A549 (cell line): Measurements from ENCODE around the gene FAM89B. TPM values are rescaled to one million over a fixed set of nuclear protein-coding genes. Genes with fewer than 3 reads are reported as not detected.

Source experiments
- ATAC-seq, 2 experiments: fragments of 200-7000 bp in 1 of 2; fragments of >200 bp in 1 of 2; cut with Nextera tagmentation in 1 of 2; cut with Tn5 transposase in 1 of 2; 3 replicates each; pipeline versions ENCODE4 v1.8.0 to v1.9.1; 2018 to 2020; ENCODE audit warnings: mild to moderate bottlenecking in 1 of 2, moderate library complexity in 1 of 2
- CTCF ChIA-PET: fragments of 300-600 bp; sonication (Branson Sonifier 250); formaldehyde crosslinking; extraction: SDS; loops from one replicate; lab custom pipeline; 2021; ENCODE audit warnings: antibody characterized with exemption, inconsistent platforms; lab: Yijun Ruan, JAX
- POLR2A ChIA-PET: fragments of 350-600 bp; formaldehyde crosslinking; extraction: SDS; loops from one replicate; lab custom pipeline; 2021; ENCODE audit warnings: antibody characterized with exemption, inconsistent platforms; lab: Yijun Ruan, JAX
- DNase-seq, 2 experiments: peaks; one replicate each; pipeline versions ENCODE4 v3.0.0 to v3.0.0-alpha.2; 2011 to 2016; ENCODE audit warnings: low read depth in 1 of 2, low spot score in 1 of 2
- FAIRE-seq: peaks from 2 replicates; lab custom pipeline; 2011; peaks lifted over from hg19 to GRCh38; lab: Jason Lieb, UNC
- H3K27ac ChIP-seq, 2 experiments: fragments of >200 bp; sonication (Bioruptor Twin); formaldehyde crosslinking; 3 replicates each; pipeline ENCODE4 v1.5.1; 2016 to 2017
- H3K4me1 ChIP-seq: fragments of >200 bp; sonication (Bioruptor Twin); formaldehyde crosslinking; 3 replicates; pipeline ENCODE4 v1.6.1; 2016
- H3K4me2 ChIP-seq: fragments of >200 bp; sonication (Bioruptor Twin); formaldehyde crosslinking; 3 replicates; pipeline ENCODE4 v1.6.1; 2016
- H3K4me3 ChIP-seq: fragments of >200 bp; sonication (Bioruptor Twin); formaldehyde crosslinking; 3 replicates; pipeline ENCODE4 v1.5.1; 2016
- H3K9me3 ChIP-seq: fragments of >200 bp; sonication (Bioruptor Twin); formaldehyde crosslinking; 3 replicates; pipeline ENCODE4 v1.6.1; 2016
- BHLHE40 ChIP-seq: IDR thresholded peaks from 2 replicates; pipeline ENCODE4 v1.6.1; 2012; ENCODE audit warnings: low read depth, low read length, inconsistent platforms
- CBX2 ChIP-seq: fragments of 200-600 bp; sonication (generic); IDR thresholded peaks from 2 replicates; pipeline ENCODE4 v1.6.1; 2016; ENCODE audit warnings: low read depth, mild to moderate bottlenecking, borderline replicate concordance
- CBX8 ChIP-seq: fragments of 200-600 bp; sonication (generic); IDR thresholded peaks from 2 replicates; pipeline ENCODE4 v1.6.1; 2016
- E2F6 ChIP-seq: IDR thresholded peaks from 2 replicates; pipeline ENCODE4 v1.6.1; 2012; ENCODE audit warnings: low read depth, borderline replicate concordance
- EHF ChIP-seq: fragments of 250-450 bp; sonication (Bioruptor Pico); IDR thresholded peaks from 2 replicates; pipeline ENCODE4 v1.5.0; 2020; ENCODE audit warnings: mild to moderate bottlenecking
- ELK1 ChIP-seq: fragments of 150-350 bp; IDR thresholded peaks from 2 replicates; pipeline ENCODE4 v1.6.1; 2014; ENCODE audit warnings: low read depth, mild to moderate bottlenecking, low read length
- ESRRA ChIP-seq: fragments of 150-350 bp; IDR thresholded peaks from 2 replicates; pipeline ENCODE4 v1.6.1; 2014; ENCODE audit warnings: mild to moderate bottlenecking, low read length, borderline replicate concordance
- HDAC2 ChIP-seq: fragments of 200-600 bp; sonication (generic); IDR thresholded peaks from 2 replicates; pipeline ENCODE4 v1.6.1; 2016
- HEYL ChIP-seq: fragments of 250-450 bp; sonication (Bioruptor Pico); IDR thresholded peaks from 2 replicates; pipeline ENCODE4 v1.8.0; 2021; ENCODE audit warnings: mild to moderate bottlenecking, moderate library complexity
- HOXB5 ChIP-seq: fragments of 250-450 bp; sonication (Bioruptor Pico); IDR thresholded peaks from 2 replicates; pipeline ENCODE4 v1.5.0; 2020; ENCODE audit warnings: mild to moderate bottlenecking, moderate library complexity
- JUNB ChIP-seq: fragments of >200 bp; sonication (Bioruptor Twin); formaldehyde crosslinking; IDR thresholded peaks from 2 replicates; pipeline ENCODE4 v1.6.1; 2016
- KDM5A ChIP-seq: fragments of 200-600 bp; sonication (generic); IDR thresholded peaks from 2 replicates; pipeline ENCODE4 v1.6.1; 2016; ENCODE audit warnings: antibody characterized with exemption, mild to moderate bottlenecking
- NFE2L2 ChIP-seq: fragments of 150-350 bp; conservative IDR thresholded peaks from 2 replicates; pipeline ENCODE4 v1.6.1; 2014; ENCODE audit warnings: low read length
- PBX3 ChIP-seq: IDR thresholded peaks from 2 replicates; pipeline ENCODE4 v1.6.1; 2012
- REST ChIP-seq: fragments of 200-600 bp; sonication (generic); IDR thresholded peaks from 2 replicates; pipeline ENCODE4 v1.6.1; 2016; ENCODE audit warnings: antibody characterized with exemption, mild to moderate bottlenecking, moderate library complexity
- TFCP2L1 ChIP-seq: fragments of 250-450 bp; sonication (Bioruptor Pico); IDR thresholded peaks from 2 replicates; pipeline ENCODE4 v1.5.0; 2021; ENCODE audit warnings: mild to moderate bottlenecking
- TP53 ChIP-seq: fragments of 250-450 bp; sonication (Bioruptor Pico); IDR thresholded peaks from 2 replicates; pipeline ENCODE4 v1.5.0; 2021; ENCODE audit warnings: mild to moderate bottlenecking, moderate library complexity
- ZFP36 ChIP-seq: fragments of 450-650 bp; IDR thresholded peaks from 2 replicates; pipeline ENCODE4 v1.6.1; 2014; ENCODE audit warnings: borderline replicate concordance; ENCODE audit not compliant: partially characterized antibody
- ZNF302 ChIP-seq: fragments of 250-450 bp; sonication (Bioruptor Pico); IDR thresholded peaks from 2 replicates; pipeline ENCODE4 v1.9.0; 2021; ENCODE audit warnings: inconsistent platforms, mild to moderate bottlenecking, moderate library complexity
- WGBS: methylation state at CpG from one replicate; pipeline ENCODE4 v1.1.6; 2017; ENCODE audit errors: missing lambda C conversion rate; 5-methylcytosine and 5-hydroxymethylcytosine counted together
- polyA plus RNA-seq, 4 experiments: library from polyadenylated mRNA; depleted of rRNA in 3 of 4; stranded (reverse); fragments of >200 nt; fragmentation: RNase III in 1 of 4; extraction: RNeasy Plus Mini Kit Qiagen cat#74134 plus additional on column Dnase treatment in 1 of 4; gene quantifications; 2 replicates in 3 of 4; 3 replicates in 1 of 4; pipeline ENCODE4 v1.2.3, GENCODE V29; 2011 to 2017

The FAM89B gene
- polyA plus RNA-seq, 2 of the 4 experiments (the other 2 are of a cell fraction), result 13.5 to 23.9 TPM

GRCh38 chr11:65606876-65607613 lies 34.7 kb downstream of the FAM89B start:
- 94% methylated on average over 63 of the region's 67 CpGs for WGBS
- POLR2A ChIA-PET, result no interaction called here
- ATAC-seq, result peak in 1 of 2 experiments; percentile 85; a peak in 3 of 6 replicates
- Histone ChIP-seq H3K27ac (no peak overlapping the region), H3K9me3 (no peaks in the 10 kb centered on the region), H3K4me2 (no peak overlapping the region), H3K4me1 (peaks cover 22% of the 10 kb centered on the region; the same call in 1 of the 3 replicates)
- FAIRE-seq, result no peak
- DNase-seq, result peak; percentile 46 to 70
- TF ChIP-seq ZNF302 (CRISPR knock-in tag), result no peak
- TF ChIP-seq REST, result no peak
- no peak for TF ChIP-seq ESRRA
- TF ChIP-seq CBX2, result no peak
- no peak for TF ChIP-seq BHLHE40
- no peak for TF ChIP-seq EHF (CRISPR knock-in tag)
- no peak for TF ChIP-seq PBX3
- TF ChIP-seq, all 56 proteins: peak for 0
- H3K4me3 ChIP-seq, result no peak overlapping the region
- CTCF ChIA-PET, result interaction anchor here (1.0 to 20.1 kb wide), 4 partner anchors 18 to 66 kb away, joined by 3 to 249 read pairs (median 4); partner anchors contain the start of gene KCNK7

- H3K4me2 ChIP-seq, result no peak overlapping the region
- no peak overlapping the region for H3K4me3 ChIP-seq
- no peak for FAIRE-seq
- POLR2A ChIA-PET, result no interaction called here
- TF ChIP-seq ELK1 (no peak), NFE2L2 (no peak), TP53 (CRISPR knock-in tag) (no peak), E2F6 (no peak), ZFP36 (no peak), PBX3 (no peak), BHLHE40 (no peak), CBX8 (no peak), TFCP2L1 (CRISPR knock-in tag) (no peak), HDAC2 (no peak), HOXB5 (no peak), HEYL (no peak), KDM5A (no peak), JUNB (no peak)
- TF ChIP-seq, all 56 proteins: peak for 0
- no peak for ATAC-seq
- Histone ChIP-seq H3K27ac (no peak overlapping the region), H3K9me3 (no peaks in the 10 kb centered on the region), H3K4me1 (peaks cover 30% of the 10 kb centered on the region)
- CTCF ChIA-PET, result interaction anchor here (1.1 to 20.1 kb wide), 4 partner anchors 18 to 66 kb away, joined by 3 to 249 read pairs (median 5); partner anchors contain the start of gene KCNK7
- DNase-seq, result no peak
- WGBS, result 94% methylated on average over 34 of the region's 37 CpGs
Measured at GRCh38 chr11:65607614-65608426, 35.5 kb downstream of the FAM89B start.
